GM18951 (cell line): ENCODE results near the gene CELF1.

ENCODE experiments used
- POLR2A ChIP-seq: IDR thresholded peaks from 4 replicates; pipeline ENCODE4 v1.6.1; 2011; ENCODE audit warnings: mild to moderate bottlenecking; ENCODE audit not compliant: insufficient read length, insufficient read depth; ENCODE audit errors: extremely low read depth
- in situ Hi-C: fragments of 300-500 bp; cut with MboI; formaldehyde crosslinking; loops from one replicate; pipeline ENCODE4 v1.12.0; 2022; ENCODE audit warnings: low sequenced_read_pairs, mixed read lengths, inconsistent platforms; ENCODE audit not compliant: unreplicated experiment

Gene CELF1

GRCh38 chr11:47488674-47489394 is 64.1 kb downstream of the CELF1 start:
- TF ChIP-seq POLR2A: no peak
- in situ Hi-C loops: no loop called here

- TF ChIP-seq POLR2A: no peak
- in situ Hi-C loops: no loop called here
These were observed 64.8 kb downstream of the CELF1 start for GRCh38 chr11:47488111-47488510.

- in situ Hi-C loops: no loop called here
- no peak for TF ChIP-seq POLR2A
These were observed 65.5 kb downstream of the CELF1 start for GRCh38 chr11:47487421-47487820.

GRCh38 chr11:47485107-47485506 is 67.8 kb downstream of the CELF1 start:
- no peak for TF ChIP-seq POLR2A

GRCh38 chr11:47483457-47483856 is 69.5 kb downstream of the CELF1 start:
- in situ Hi-C loops: no loop called here
- no peak for TF ChIP-seq POLR2A

More at GRCh38 chr11:47485107-47485506, 67.8 kb downstream of the CELF1 start:
- in situ Hi-C loops: no loop called here

DNA sequence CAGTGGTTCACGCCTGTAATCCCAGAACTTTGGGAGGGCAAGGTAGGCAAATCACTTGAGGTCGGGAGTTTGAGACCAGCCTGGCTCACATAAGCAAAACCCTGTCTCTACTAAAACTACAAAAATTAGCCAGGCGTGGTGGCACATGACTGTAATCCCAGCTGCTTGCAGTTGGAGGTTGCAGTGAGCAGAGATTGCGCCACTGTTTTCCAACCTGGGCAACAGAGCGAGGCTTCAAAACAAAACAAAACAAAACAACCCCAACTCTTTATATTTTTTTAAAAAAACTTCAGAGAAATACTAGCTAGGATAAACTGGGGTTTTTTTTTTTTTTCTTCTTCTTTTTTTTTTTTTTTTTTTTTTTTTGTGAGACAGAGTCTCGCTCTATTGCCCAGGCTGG is 72.2 kb downstream of the CELF1 start:
- in situ Hi-C loops: no loop called here
- no peak for TF ChIP-seq POLR2A

DNA sequence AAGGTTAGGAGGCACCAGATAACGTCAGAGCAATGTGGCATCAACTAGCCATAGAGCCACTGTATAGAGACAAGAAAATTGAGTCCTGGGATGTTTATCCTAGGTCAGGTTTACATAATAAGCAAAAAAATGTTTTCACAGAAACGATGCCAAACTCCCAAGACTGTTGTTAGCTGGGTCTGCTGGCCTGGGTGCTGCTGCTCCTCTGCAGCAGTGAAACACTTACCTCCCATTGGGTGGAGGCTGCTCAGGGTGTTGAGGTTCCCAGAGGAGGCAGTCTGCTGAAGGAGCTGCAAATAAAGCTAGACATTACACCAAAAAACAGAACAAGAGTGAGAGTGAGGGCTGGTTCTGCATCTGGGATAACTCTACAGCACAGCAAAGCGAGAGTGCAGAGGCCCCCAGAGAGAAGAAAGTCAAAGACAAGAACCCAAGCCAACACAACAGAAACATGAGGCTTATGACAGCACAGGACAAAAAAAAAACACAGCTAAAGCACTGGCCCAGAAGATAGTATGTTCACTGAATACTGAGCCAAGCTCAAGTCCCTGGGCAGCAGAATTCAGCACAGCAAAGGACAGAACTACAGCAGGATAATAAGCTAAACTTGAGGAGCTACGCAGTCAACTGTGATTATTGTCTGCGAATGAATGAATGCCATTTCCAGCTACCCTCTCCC is 74.1 kb downstream of the CELF1 start:
- TF ChIP-seq POLR2A: no peak
- in situ Hi-C loops: no loop called here

DNA sequence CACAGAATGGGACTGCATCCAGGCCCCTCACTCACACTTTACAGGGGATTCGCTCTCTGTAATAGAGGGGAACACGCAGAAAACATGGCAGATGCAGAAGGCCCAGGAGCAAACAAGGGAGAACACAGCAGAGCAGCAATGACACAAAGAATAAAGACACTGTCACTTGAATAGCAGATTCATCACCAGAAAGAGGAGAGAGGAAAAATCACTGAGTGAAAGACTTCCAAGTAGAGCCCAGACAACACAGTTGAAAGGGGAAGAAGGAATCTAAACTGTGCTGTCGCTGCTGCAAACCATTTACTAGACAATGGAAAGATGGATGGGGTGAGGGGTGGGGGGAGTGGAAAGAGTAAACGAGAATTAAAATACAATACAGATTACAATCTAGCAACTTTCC is 75.2 kb downstream of the CELF1 start:
- in situ Hi-C loops: no loop called here
- TF ChIP-seq POLR2A: no peak

DNA sequence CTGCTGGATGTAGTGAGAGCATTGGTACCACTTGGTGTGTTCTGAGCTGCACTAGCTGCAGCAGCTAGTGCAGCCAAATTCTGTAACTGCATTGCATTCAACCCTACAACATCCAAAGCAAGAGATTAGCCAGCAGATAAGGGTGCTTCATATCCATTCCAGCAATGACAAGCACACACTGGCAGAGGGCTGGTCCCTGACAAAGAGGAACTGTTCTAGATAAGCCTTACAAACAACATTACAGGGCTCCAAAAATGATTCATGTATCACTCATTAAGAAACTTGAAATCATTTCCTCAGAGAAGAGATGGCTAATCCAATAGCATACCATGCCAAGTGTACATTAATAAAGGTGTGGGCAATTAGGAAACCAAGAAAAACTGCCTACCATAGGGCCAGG is 75.6 kb downstream of the CELF1 start:
- in situ Hi-C loops: no loop called here
- no peak for TF ChIP-seq POLR2A

DNA sequence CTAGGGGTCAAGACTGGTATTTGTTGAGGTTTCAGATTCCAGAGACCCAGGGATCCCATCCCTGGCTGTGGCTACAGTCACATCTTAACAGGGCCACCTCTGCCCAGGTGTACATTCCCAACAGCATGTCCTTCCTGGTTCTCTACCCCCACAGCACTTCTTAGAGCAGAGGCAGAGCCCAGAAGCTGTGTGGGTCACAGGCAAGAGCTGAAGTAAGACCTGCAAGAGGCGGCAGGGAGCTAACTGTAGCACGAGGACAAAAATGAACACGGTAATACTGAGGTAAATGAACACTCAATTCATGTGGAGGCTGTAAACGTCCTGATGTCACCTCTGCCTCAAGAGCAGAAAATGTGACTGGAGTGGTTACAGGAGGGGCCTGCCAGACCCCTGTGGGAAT is 82.3 kb downstream of the CELF1 start:
- no peak for TF ChIP-seq POLR2A
- in situ Hi-C loops: no loop called here

DNA sequence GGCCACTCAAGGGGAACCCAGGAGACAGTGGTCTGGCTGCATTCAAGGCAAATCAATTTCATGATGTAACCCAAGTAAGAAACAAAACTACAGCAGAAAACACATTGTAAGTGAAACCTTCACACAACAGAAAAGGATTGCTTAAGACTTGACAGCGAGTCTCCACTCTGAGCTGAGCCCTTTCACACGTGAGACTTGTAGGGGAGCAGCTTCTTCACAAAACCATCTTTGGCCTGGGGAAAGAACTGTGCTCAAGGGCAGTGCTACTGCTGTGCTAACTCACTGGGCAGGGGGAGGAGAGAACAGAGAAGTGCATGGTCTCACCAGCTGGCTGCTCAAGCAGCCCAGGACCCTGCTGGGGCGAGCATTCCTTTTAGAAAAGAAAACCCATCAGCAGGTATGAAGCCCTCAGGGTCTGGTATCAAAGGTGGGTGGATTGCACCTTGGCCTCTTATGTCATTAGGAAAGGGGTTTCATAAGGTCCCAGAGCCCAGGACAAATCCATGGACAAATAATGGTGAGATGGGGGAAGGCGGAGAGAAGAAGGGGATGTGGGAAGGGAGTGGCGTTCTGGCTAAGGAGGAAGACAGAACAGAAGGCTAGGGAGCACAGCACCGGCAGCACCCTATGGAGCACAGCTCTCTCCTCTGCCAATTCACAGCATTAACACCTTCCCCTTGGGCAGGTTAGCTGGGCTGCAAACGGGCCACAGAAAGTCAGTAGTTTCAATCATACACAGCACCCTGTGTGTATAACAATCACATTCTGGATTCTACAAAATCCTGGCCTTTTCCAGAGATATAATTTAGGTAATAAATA is 83.4 kb downstream of the CELF1 start:
- in situ Hi-C loops: no loop called here
- TF ChIP-seq POLR2A: no peak

- in situ Hi-C loops: no loop called here
- no peak for TF ChIP-seq POLR2A
These were observed 84.2 kb downstream of the CELF1 start for GRCh38 chr11:47468598-47469214.

- TF ChIP-seq POLR2A: no peak
- in situ Hi-C loops: no loop called here
These were observed 85.6 kb downstream of the CELF1 start for GRCh38 chr11:47467357-47467756.
